ENCODE data around the gene SEMA4B. TPM values are rescaled to one million over a fixed set of nuclear protein-coding genes. Genes with fewer than 3 reads are reported as not detected.

The SEMA4B gene
- total and polyA plus RNA-seq, 9 of the 15 experiments (the other 6 are each of a cell fraction or from before 2014, with no cell fraction given), result 1.3 to 33.6 (median 11.0) TPM

GRCh38 chr15:90241343-90242192 lies 40.4 kb downstream of the SEMA4B start (continued):
- 0 out of 2 replicates have a peak, but pooled peaks have one; percentile 28 for TF ChIP-seq ZBTB5 (IDR thresholded peaks at IDR 0.05)
- TF ChIP-seq ZBTB2 (IDR thresholded peaks at IDR 0.05), result no peak
- no peak for TF ChIP-seq BCOR (IDR thresholded peaks at IDR 0.05)
- no peak for TF ChIP-seq IRF1 (CRISPR knock-in tag; IDR thresholded peaks at IDR 0.05; ENCODE audit: borderline replicate concordance)
- peak; percentile 17; the same call in 1 of the 2 replicates for TF ChIP-seq USF2 (CRISPR knock-in tag; IDR thresholded peaks at IDR 0.05)
- no peak for TF ChIP-seq ZNF3 (CRISPR knock-in tag; IDR thresholded peaks at IDR 0.05)
- peak; percentile 55; the same call in 1 of the 2 replicates for TF ChIP-seq CTBP1 (IDR thresholded peaks at IDR 0.05; ENCODE audit: borderline replicate concordance)
- peak; percentile 12 to 53; a peak in 2 of 4 replicates for TF ChIP-seq MNT (conservative IDR thresholded peaks at IDR 0.05)
- TF ChIP-seq ZBTB40 (IDR thresholded peaks at IDR 0.05), result no peak
- no peak for TF ChIP-seq ZBTB40 (CRISPR knock-in tag; IDR thresholded peaks at IDR 0.05)
